ENCODE results near the gene TRIM8. TPM values are rescaled to one million over a fixed set of nuclear protein-coding genes. Genes with fewer than 3 reads are reported as not detected.
A peak's percentile ranks its signal among the peaks of the same experiment; 100 is the strongest.

TRIM8 gene
- total and polyA plus RNA-seq, 9 of the 15 experiments (the other 6 are each of a cell fraction or from before 2014, with no cell fraction given): 1.7 to 26.0 (median 9.1) TPM

DNA sequence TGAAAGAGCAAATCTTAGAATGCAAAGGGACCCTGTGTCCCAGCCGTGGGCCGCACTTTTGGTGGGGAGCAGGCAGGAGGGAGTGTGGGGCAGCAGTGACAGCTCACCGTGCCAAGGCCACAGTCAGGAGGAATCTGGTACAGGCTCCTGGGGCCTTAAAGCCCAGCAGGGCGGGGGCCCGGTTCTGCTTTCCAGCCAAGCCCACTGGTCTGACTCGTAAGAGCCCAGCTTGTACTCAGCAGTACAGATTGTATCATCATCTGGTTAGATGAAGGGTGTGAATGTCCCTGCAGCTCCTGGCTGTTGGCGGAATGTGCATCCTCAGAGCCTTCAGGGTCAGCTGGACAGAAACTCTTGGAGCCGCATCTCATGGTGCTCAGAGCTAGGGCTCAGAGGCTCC is 30.5 kb upstream of the TRIM8 start:
- 70% methylated on average over 8 of the region's 8 CpGs for WGBS (ENCODE audit: insufficient coverage, low coverage, missing lambda C conversion rate)
- Histone ChIP-seq H4K20me1 (replicated peaks; ENCODE audit: control insufficient read depth, insufficient read depth, low read length) (no peaks in the 10 kb centered on the region), H3K27ac (ENCODE audit: extremely low read depth, low read depth, low read length) (no peak overlapping the region), H2AFZ (ENCODE audit: low read depth, low read length) (no peak overlapping the region), H3K79me2 (ENCODE audit: control insufficient read depth, insufficient read depth, low read length) (no peaks in the 10 kb centered on the region), H3K27me3 (ENCODE audit: control insufficient read depth in 2 of 2, insufficient read depth in 2 of 2, low read length in 2 of 2) (no peaks in the 10 kb centered on the region), H3K9me3 (replicated peaks; ENCODE audit: control insufficient read depth, insufficient read depth, low read depth, low read length) (no peaks in the 10 kb centered on the region), H3K4me2 (ENCODE audit: insufficient read depth, low read length) (no peak overlapping the region), H3K9me1 (ENCODE audit: control insufficient read depth, insufficient read depth, low read length) (peaks cover 2% of the 10 kb centered on the region), H3K4me1 (replicated peaks in 1 of 2; ENCODE audit: control insufficient read depth in 2 of 2, insufficient read depth in 2 of 2, low read length in 2 of 2) (peaks cover 0 to 21% of the 10 kb centered on the region in 2 experiments; a peak in 4 of 5 replicates), H3K4me3 (no peak overlapping the region), H3K9ac (ENCODE audit: insufficient read depth in 1 of 2, low read depth in 2 of 2, low read length in 2 of 2) (peak overlapping the region in 1 of 2 experiments; percentile 17; a peak in 1 of 4 replicates), H3K36me3 (ENCODE audit: control insufficient read depth, insufficient read depth, low read length) (peaks cover 6% of the 10 kb centered on the region; the same call in 2 of the 3 replicates)
- POLR2A ChIA-PET: interaction anchor here (0.9 to 2.5 kb wide), 3 partner anchors 8 to 14 kb away, joined by 3 to 10 read pairs (median 4); no protein-coding TSS in a partner anchor
- intact Hi-C loops (cut with micrococcal nuclease): no loop called here
- TF ChIP-seq KLF1 (tag; IDR thresholded peaks at IDR 0.05) (no peak), MECOM (CRISPR knock-in tag; IDR thresholded peaks at IDR 0.05) (no peak), NUFIP1 (IDR thresholded peaks at IDR 0.05; ENCODE audit: partially characterized antibody) (no peak), CHD4 (IDR thresholded peaks at IDR 0.05; ENCODE audit: insufficient read depth, insufficient replicate concordance, low read depth, low read length, poor library complexity, severe bottlenecking) (no peak), SMARCC2 (IDR thresholded peaks at IDR 0.05; ENCODE audit: low read depth) (no peak), SNRNP70 (optimal IDR thresholded peaks at IDR 0.05; ENCODE audit: low read depth, low read length) (no peak), CTBP1 (IDR thresholded peaks at IDR 0.05; ENCODE audit: borderline replicate concordance) (no peak), BACH1 (tag; IDR thresholded peaks at IDR 0.05) (no peak), GTF2E2 (tag; IDR thresholded peaks at IDR 0.05) (no peak), MXI1 (IDR thresholded peaks at IDR 0.05; ENCODE audit: low read depth, low read length) (no peak), GATAD2B (IDR thresholded peaks at IDR 0.05; ENCODE audit: borderline replicate concordance) (no peak), SOX6 (IDR thresholded peaks at IDR 0.05) (no peak), ESRRB (CRISPR knock-in tag; IDR thresholded peaks at IDR 0.05; ENCODE audit: borderline replicate concordance) (no peak), ILK (tag; IDR thresholded peaks at IDR 0.05; ENCODE audit: borderline replicate concordance, low read depth) (no peak), ZNF507 (tag; conservative IDR thresholded peaks at IDR 0.05) (no peak), NONO (IDR thresholded peaks at IDR 0.05; ENCODE audit: low read depth in 2 of 2, low read length in 1 of 2) (no peak)
- TF ChIP-seq, protein P1, sequence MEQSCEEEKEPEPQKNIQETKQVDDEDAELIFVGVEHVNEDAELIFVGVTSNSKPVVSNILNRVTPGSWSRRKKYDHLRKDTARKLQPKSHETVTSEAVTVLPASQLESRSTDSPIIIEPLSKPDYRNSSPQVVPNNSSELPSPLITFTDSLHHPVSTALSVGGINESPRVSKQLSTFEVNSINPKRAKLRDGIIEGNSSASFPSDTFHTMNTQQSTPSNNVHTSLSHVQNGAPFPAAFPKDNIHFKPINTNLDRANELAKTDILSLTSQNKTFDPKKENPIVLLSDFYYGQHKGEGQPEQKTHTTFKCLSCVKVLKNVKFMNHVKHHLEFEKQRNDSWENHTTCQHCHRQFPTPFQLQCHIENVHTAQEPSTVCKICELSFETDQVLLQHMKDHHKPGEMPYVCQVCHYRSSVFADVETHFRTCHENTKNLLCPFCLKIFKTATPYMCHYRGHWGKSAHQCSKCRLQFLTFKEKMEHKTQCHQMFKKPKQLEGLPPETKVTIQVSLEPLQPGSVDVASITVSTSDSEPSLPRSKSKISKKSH (CRISPR knock-in tag; IDR thresholded peaks at IDR 0.05): no peak
- TF ChIP-seq, protein P2, sequence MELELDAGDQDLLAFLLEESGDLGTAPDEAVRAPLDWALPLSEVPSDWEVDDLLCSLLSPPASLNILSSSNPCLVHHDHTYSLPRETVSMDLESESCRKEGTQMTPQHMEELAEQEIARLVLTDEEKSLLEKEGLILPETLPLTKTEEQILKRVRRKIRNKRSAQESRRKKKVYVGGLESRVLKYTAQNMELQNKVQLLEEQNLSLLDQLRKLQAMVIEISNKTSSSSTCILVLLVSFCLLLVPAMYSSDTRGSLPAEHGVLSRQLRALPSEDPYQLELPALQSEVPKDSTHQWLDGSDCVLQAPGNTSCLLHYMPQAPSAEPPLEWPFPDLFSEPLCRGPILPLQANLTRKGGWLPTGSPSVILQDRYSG (tag; conservative IDR thresholded peaks at IDR 0.05; ENCODE audit: low read depth): no peak
- TF ChIP-seq, protein P3, sequence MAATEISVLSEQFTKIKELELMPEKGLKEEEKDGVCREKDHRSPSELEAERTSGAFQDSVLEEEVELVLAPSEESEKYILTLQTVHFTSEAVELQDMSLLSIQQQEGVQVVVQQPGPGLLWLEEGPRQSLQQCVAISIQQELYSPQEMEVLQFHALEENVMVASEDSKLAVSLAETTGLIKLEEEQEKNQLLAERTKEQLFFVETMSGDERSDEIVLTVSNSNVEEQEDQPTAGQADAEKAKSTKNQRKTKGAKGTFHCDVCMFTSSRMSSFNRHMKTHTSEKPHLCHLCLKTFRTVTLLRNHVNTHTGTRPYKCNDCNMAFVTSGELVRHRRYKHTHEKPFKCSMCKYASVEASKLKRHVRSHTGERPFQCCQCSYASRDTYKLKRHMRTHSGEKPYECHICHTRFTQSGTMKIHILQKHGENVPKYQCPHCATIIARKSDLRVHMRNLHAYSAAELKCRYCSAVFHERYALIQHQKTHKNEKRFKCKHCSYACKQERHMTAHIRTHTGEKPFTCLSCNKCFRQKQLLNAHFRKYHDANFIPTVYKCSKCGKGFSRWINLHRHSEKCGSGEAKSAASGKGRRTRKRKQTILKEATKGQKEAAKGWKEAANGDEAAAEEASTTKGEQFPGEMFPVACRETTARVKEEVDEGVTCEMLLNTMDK (IDR thresholded peaks at IDR 0.05; ENCODE audit: borderline replicate concordance, insufficient read depth, low read depth, low read length, poor library complexity, severe bottlenecking): no peak
- no peak for FAIRE-seq
- DNase-seq (ENCODE audit: extremely low read depth in 1 of 4, low spot score in 3 of 4): no peak
- no TSS peak for BruUV-seq (replicated peaks)
- in situ Hi-C loops (cut with MboI): loop anchor here (25.0 kb wide), 1 partner anchor 776 kb away; the partner anchor contains the start of gene KCNIP2
- no peak for ATAC-seq
- CTCF ChIA-PET (ENCODE audit: low intra/inter-chr PET ratio): no interaction called here
